HepG2 (cell line): ENCODE measurements around the gene TMEM271. TPM values are rescaled to one million over a fixed set of nuclear protein-coding genes. Genes with fewer than 3 reads are reported as not detected.

Experiments
- ATAC-seq: fragments of 200-7000 bp; cut with Tn5 transposase; 3 replicates; pipeline ENCODE4 v1.9.1; 2020; ENCODE audit warnings: mild to moderate bottlenecking, moderate library complexity
- BruUV-seq: library from RNA; stranded (reverse); fragments of 400-500 nt; replicated peaks from 2 replicates; lab custom pipeline; 2021; lab: Mats Ljungman, UMichigan
- CTCF ChIA-PET: fragments of 300-600 bp; formaldehyde crosslinking; extraction: SDS; loops from one replicate; lab custom pipeline; 2021; ENCODE audit warnings: low total read pairs, inconsistent platforms, low intra/inter-chr PET ratio; lab: Yijun Ruan, JAX
- POLR2A ChIA-PET: fragments of 350-600 bp; sonication (Branson Sonifier 250); formaldehyde crosslinking; loops from one replicate; lab custom pipeline; 2020; ENCODE audit warnings: antibody characterized with exemption, inconsistent platforms; lab: Yijun Ruan, JAX
- DNase-seq: peaks from one replicate; pipeline ENCODE4 v3.0.0-alpha.2; 2015; ENCODE audit warnings: low spot score
- FAIRE-seq: peaks from 3 replicates; lab custom pipeline; 2011; peaks lifted over from hg19 to GRCh38; lab: Jason Lieb, UNC
- H2AFZ ChIP-seq: one replicate; pipeline ENCODE4 v1.6.1; 2011; ENCODE audit warnings: low read length, inconsistent platforms
- H3K27ac ChIP-seq: fragments of 300-600 bp; 3 replicates; pipeline ENCODE4 v1.8.0; 2011; ENCODE audit warnings: mixed run types, mild to moderate bottlenecking, mixed read lengths, low read length, inconsistent platforms; ENCODE audit not compliant: insufficient read depth; ENCODE audit errors: extremely low read length
- H3K27me3 ChIP-seq, 2 experiments: fragments of 200-600 bp in 1 of 2; 2 replicates in 1 of 2; 3 replicates in 1 of 2; pipeline versions ENCODE4 v1.6.0 to v1.8.0; 2011; ENCODE audit warnings: low read length in 2 of 2, mild to moderate bottlenecking in 2 of 2, moderate library complexity in 2 of 2, inconsistent platforms in 1 of 2; ENCODE audit not compliant: insufficient read depth in 2 of 2, control insufficient read depth in 1 of 2
- H3K36me3 ChIP-seq, 2 experiments: fragments of 200-600 bp in 1 of 2; replicated peaks in 1 of 2; 2 replicates in 1 of 2; 3 replicates in 1 of 2; pipeline versions ENCODE4 v1.5.1 to v1.8.0; 2011; ENCODE audit warnings: low read length in 2 of 2, inconsistent platforms in 1 of 2; ENCODE audit not compliant: insufficient read depth in 2 of 2, control insufficient read depth in 1 of 2
- H3K4me1 ChIP-seq: 2 replicates; pipeline ENCODE4 v1.5.1; 2012; ENCODE audit warnings: low read length, inconsistent platforms; ENCODE audit not compliant: insufficient read depth
- H3K4me2 ChIP-seq: 2 replicates; pipeline ENCODE4 v1.6.0; 2011; ENCODE audit warnings: low read depth, low read length, inconsistent platforms
- H3K4me3 ChIP-seq, 3 experiments: fragments of 200-600 bp in 1 of 3; sonication (generic), shearing (Covaris generic) in 1 of 3; replicated peaks in 1 of 3; 2 replicates each; pipeline ENCODE4 v1.5.1; 2011 to 2016; ENCODE audit warnings: low read length in 3 of 3, inconsistent platforms in 2 of 3, low read depth in 2 of 3, mild to moderate bottlenecking in 2 of 3, control low read depth in 1 of 3, mixed read lengths in 1 of 3; ENCODE audit not compliant: insufficient read depth in 1 of 3
- H3K79me2 ChIP-seq: one replicate; pipeline ENCODE4 v1.6.1; 2011; ENCODE audit warnings: low read length, inconsistent platforms; ENCODE audit not compliant: insufficient read depth
- H3K9ac ChIP-seq: 2 replicates; pipeline ENCODE4 v1.6.0; 2011; ENCODE audit warnings: mild to moderate bottlenecking, low read depth, low read length, inconsistent platforms; ENCODE audit not compliant: insufficient read depth
- H3K9me3 ChIP-seq: 2 replicates; pipeline ENCODE4 v1.5.1; 2012; ENCODE audit warnings: mild to moderate bottlenecking, low read length
- H4K20me1 ChIP-seq: 2 replicates; pipeline ENCODE4 v1.6.0; 2011; ENCODE audit warnings: inconsistent platforms, mild to moderate bottlenecking, low read length, moderate library complexity; ENCODE audit not compliant: insufficient read depth
- BRD4 ChIP-seq: sonication (generic); formaldehyde crosslinking; IDR thresholded peaks from 2 replicates; pipeline ENCODE4 v1.4.0; 2020; ENCODE audit warnings: missing genetic modification reagents
- HNF4A ChIP-seq: sonication (generic); formaldehyde crosslinking; IDR thresholded peaks from 2 replicates; pipeline ENCODE4 v1.4.0; 2020; ENCODE audit warnings: missing genetic modification reagents
- RAD21 ChIP-seq: fragments of 450-650 bp; formaldehyde crosslinking; IDR thresholded peaks from 2 replicates; pipeline ENCODE4 v1.5.0; 2020; ENCODE audit warnings: mild to moderate bottlenecking
- SRSF9 ChIP-seq: fragments of 200-400 bp; formaldehyde crosslinking; IDR thresholded peaks from 2 replicates; pipeline ENCODE4 v1.6.1; 2018; ENCODE audit warnings: borderline replicate concordance, mild to moderate bottlenecking, low read depth, low read length; ENCODE audit not compliant: insufficient read depth, poor library complexity, severe bottlenecking
- THAP8 ChIP-seq: sonication (generic); formaldehyde crosslinking; IDR thresholded peaks from 2 replicates; pipeline ENCODE4 v1.5.1; 2020; ENCODE audit warnings: missing genetic modification reagents, mild to moderate bottlenecking, borderline replicate concordance
- ZBTB44 ChIP-seq: sonication (generic); formaldehyde crosslinking; IDR thresholded peaks from 2 replicates; pipeline ENCODE4 v1.4.0; 2020; ENCODE audit warnings: missing genetic modification reagents
- ZNF546 ChIP-seq: sonication (generic); formaldehyde crosslinking; conservative IDR thresholded peaks from 2 replicates; pipeline ENCODE4 v1.8.1; 2023; ENCODE audit warnings: mild to moderate bottlenecking, missing genetic modification reagents
- ZNF580 ChIP-seq: IDR thresholded peaks from 2 replicates; pipeline ENCODE4 v1.6.1; 2016; ENCODE audit warnings: low read depth, borderline replicate concordance
- ZXDC ChIP-seq: sonication (generic); formaldehyde crosslinking; IDR thresholded peaks from 2 replicates; pipeline ENCODE4 v1.5.0; 2020; ENCODE audit warnings: mild to moderate bottlenecking, missing genetic modification reagents
- WGBS: methylation state at CpG from one replicate; pipeline ENCODE4 v1.1.6; 2017; ENCODE audit warnings: low lambda C conversion rate; 5-methylcytosine and 5-hydroxymethylcytosine counted together
- in situ Hi-C: cut with HindIII; loops from 2 replicates; pipeline ENCODE4 v1.10.0; 2017; ENCODE audit warnings: low pct_unique_long_range_greater_than_20kb; ENCODE audit not compliant: extremely low pct_ligation_motif_present
- intact Hi-C: fragments of 100-400 bp; cut with micrococcal nuclease; formaldehyde crosslinking; loops from one replicate; pipeline ENCODE4 v1.10.0; 2022; ENCODE audit not compliant: unreplicated experiment
- polyA plus RNA-seq, 8 experiments: library from polyadenylated mRNA; depleted of rRNA in 3 of 8; stranded (reverse) in 7 of 8; unstranded in 1 of 8; fragments of >200 nt; fragmentation: Illumina TruSeq in 4 of 8; extraction: Trizol in 4 of 8; gene quantifications; 2 replicates each; pipeline versions ENCODE4 v1.2.1 to v1.2.3, GENCODE V29; 2011 to 2016; ENCODE audit warnings: low read depth in 4 of 8, missing spikeins in 1 of 8, mixed read lengths in 1 of 8; ENCODE audit not compliant: insufficient read depth in 1 of 8
- total RNA-seq, 5 experiments: library from RNA; depleted of rRNA; stranded (reverse); fragments of >200 nt; fragmentation: Illumina TruSeq; extraction: Trizol; gene quantifications; 2 replicates each; pipeline ENCODE4 v1.2.3, GENCODE V29; 2016; ENCODE audit warnings: low read depth in 1 of 5

The TMEM271 gene
- total and polyA plus RNA-seq, 2 of the 13 experiments (the other 11 are each of a cell fraction or from before 2014, with no cell fraction given): not detected

- Histone ChIP-seq H3K27me3 (peaks cover 5 to 51% of the 10 kb centered on the region in 2 experiments; a peak in 4 of 5 replicates), H3K27ac (no peak overlapping the region), H3K4me3 (no peak overlapping the region), H2AFZ (no peak overlapping the region), H3K36me3 (no peaks in the 10 kb centered on the region), H3K9me3 (no peaks in the 10 kb centered on the region), H3K4me1 (no peaks in the 10 kb centered on the region), H4K20me1 (no peaks in the 10 kb centered on the region), H3K9ac (no peak overlapping the region), H3K79me2 (no peaks in the 10 kb centered on the region), H3K4me2 (no peak overlapping the region)
- no peak for TF ChIP-seq ZNF580 (CRISPR knock-in tag)
- TF ChIP-seq SRSF9: no peak
- TF ChIP-seq ZBTB44: no peak
- TF ChIP-seq THAP8 (CRISPR knock-in tag): no peak
- TF ChIP-seq ZXDC (CRISPR knock-in tag): no peak
- no peak for TF ChIP-seq BRD4
- TF ChIP-seq HNF4A: no peak
- no peak for TF ChIP-seq RAD21 (CRISPR knock-in tag)
- TF ChIP-seq ZNF546 (CRISPR knock-in tag): no peak
- intact Hi-C loops (no loop called here), in situ Hi-C loops (no loop called here)
- POLR2A ChIA-PET: no interaction called here
- WGBS: 7% methylated on average over 11 of the region's 11 CpGs
- CTCF ChIA-PET: no interaction called here
- no peak for FAIRE-seq
- no TSS peak for BruUV-seq
- no peak for DNase-seq
- no peak for ATAC-seq
Measured at GRCh38 chr4:620201-620600, 44.1 kb upstream of the TMEM271 start.
